Measurements from ENCODE around the gene PLPPR1.
"Not testable (repeated sequence)": the region's sequence is repeated elsewhere in the genome, so short reads cannot be mapped to it uniquely, and the experiment has no call there.

The PLPPR1 gene

GRCh38 chr9:101275769-101276250 is 247.3 kb downstream of the PLPPR1 start:
- Mint-ChIP-seq H3K36me3 (ENCODE audit: insufficient read depth) (no peaks in the 10 kb centered on the region), H3K27ac (ENCODE audit: low read depth) (no peak overlapping the region), H3K4me1 (no peaks in the 10 kb centered on the region), H3K27me3 (peaks cover 52% of the 10 kb centered on the region), H3K4me3 (no peak overlapping the region), H3K9me3 (no peaks in the 10 kb centered on the region)
- ATAC-seq (replicated peaks; ENCODE audit: extremely low read depth, poor library complexity, severe bottlenecking) (no peak), DNase-seq (ENCODE audit: low spot score in 2 of 2) (no peak)

GRCh38 chr9:101291043-101291442 is 262.5 kb downstream of the PLPPR1 start:
- H3K4me1 Mint-ChIP-seq; H3K4me3 Mint-ChIP-seq; H3K27ac Mint-ChIP-seq (ENCODE audit: low read depth); H3K9me3 Mint-ChIP-seq; ATAC-seq (replicated peaks; ENCODE audit: extremely low read depth, poor library complexity, severe bottlenecking); DNase-seq (ENCODE audit: low spot score in 2 of 2); H3K36me3 Mint-ChIP-seq (ENCODE audit: insufficient read depth): not testable (repeated sequence)
- H3K27me3 Mint-ChIP-seq, result peaks cover 16% of the 10 kb centered on the region

DNA sequence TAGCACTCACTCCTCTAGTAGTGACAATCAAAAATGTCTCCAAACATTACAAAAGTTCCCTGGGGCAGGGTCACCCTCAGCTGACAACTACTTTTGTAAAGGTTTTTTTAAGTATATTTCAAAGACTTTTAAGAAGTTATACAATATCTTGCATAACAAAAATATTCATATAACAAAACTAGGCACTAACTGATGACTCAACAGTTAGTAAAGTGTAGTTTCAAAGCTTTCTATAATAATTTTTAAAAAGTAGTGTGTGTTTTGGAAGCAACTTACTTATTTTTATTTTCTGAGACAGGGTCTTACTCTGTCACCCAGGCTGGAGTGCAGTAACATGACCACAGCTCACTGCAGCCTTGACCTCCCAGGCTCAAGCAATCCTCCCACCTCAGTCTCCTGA is 271.4 kb downstream of the PLPPR1 start:
- Mint-ChIP-seq H3K4me3 (no peak overlapping the region), H3K27ac (ENCODE audit: low read depth) (no peak overlapping the region), H3K27me3 (peaks cover 13% of the 10 kb centered on the region), H3K4me1 (no peaks in the 10 kb centered on the region), H3K36me3 (ENCODE audit: insufficient read depth) (no peaks in the 10 kb centered on the region), H3K9me3 (no peaks in the 10 kb centered on the region)
- DNase-seq (ENCODE audit: low spot score in 2 of 2), result no peak
- ATAC-seq (replicated peaks; ENCODE audit: extremely low read depth, poor library complexity, severe bottlenecking), result no peak

DNA sequence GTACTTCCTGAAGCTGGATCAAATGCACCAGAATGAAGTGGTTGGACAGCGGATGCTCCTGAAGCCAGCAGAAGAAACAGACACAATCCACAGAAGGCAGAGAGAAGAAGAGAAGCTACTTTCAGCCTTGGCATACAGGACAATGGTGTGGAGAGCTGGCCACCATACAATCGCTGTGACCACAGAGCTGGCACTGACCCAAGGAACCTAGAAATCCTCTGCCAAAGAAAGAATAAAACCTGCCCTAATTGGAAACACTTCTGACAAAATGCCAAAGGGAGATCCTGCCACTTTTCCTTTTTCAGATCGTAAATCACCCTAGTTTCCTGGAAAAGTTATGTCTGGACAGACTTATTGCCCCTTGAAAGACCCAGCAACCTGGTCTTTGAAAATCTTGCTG is 278.5 kb downstream of the PLPPR1 start:
- DNase-seq (ENCODE audit: low spot score in 2 of 2) (no peak), ATAC-seq (replicated peaks; ENCODE audit: extremely low read depth, poor library complexity, severe bottlenecking) (no peak)
- Mint-ChIP-seq H3K36me3 (ENCODE audit: insufficient read depth) (no peaks in the 10 kb centered on the region), H3K27me3 (peaks cover 47% of the 10 kb centered on the region), H3K4me3 (no peak overlapping the region), H3K9me3 (no peaks in the 10 kb centered on the region), H3K27ac (ENCODE audit: low read depth) (no peak overlapping the region), H3K4me1 (no peaks in the 10 kb centered on the region)

DNA sequence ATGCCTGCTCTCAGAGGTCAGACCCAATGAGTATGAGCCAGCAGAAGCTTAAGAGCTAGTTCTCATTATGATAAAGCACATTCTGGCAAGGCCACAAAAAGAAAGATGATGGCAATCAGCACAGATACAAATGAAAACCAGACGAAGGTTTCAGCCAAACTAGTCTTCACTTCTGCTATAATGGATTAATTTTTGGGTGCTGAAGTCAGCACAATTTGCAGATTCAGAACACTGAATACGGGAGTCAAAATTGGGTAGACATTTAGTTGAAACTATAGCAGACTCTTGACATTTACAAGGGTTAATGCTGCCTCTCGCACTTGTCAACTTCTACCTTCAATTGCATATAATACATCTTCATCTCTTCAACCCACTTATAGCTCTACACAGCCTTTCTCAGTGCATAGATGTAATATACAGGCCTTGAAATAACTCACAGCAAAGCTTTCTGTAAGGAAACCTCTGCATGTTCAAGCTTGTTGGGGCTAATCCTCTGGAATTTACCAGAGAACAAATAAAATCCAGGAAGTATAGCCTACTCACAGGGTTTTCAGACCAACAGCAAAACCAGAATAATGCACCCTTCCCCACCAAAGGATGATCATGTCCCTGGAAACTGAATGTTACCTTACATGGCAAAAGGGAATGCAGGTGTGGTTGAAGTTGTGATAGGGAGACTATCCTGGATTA is 279.1 kb downstream of the PLPPR1 start:
- ATAC-seq (replicated peaks; ENCODE audit: extremely low read depth, poor library complexity, severe bottlenecking), result no peak
- no peak for DNase-seq (ENCODE audit: low spot score in 2 of 2)
- no peak overlapping the region for H3K4me3 Mint-ChIP-seq
- H3K4me1 Mint-ChIP-seq, result no peaks in the 10 kb centered on the region
- H3K9me3 Mint-ChIP-seq, result no peaks in the 10 kb centered on the region
- no peaks in the 10 kb centered on the region for H3K36me3 Mint-ChIP-seq (ENCODE audit: insufficient read depth)
- no peak overlapping the region for H3K27ac Mint-ChIP-seq (ENCODE audit: low read depth)
- H3K27me3 Mint-ChIP-seq, result peaks cover 47% of the 10 kb centered on the region

DNA sequence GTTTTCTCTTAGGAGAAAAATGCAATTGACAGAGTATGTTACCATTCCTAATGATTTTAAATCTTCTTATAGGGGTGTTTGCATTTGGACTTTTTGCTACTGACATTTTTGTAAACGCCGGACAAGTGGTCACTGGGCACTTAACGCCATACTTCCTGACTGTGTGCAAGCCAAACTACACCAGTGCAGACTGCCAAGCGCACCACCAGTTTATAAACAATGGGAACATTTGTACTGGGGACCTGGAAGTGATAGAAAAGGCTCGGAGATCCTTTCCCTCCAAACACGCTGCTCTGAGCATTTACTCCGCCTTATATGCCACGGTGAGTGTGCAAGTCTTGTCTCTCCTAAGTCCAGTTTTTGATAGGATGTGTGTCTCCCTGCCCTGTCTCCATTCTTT is 280.6 kb downstream of the PLPPR1 start:
- no peak overlapping the region for H3K27ac Mint-ChIP-seq (ENCODE audit: low read depth)
- no peaks in the 10 kb centered on the region for H3K9me3 Mint-ChIP-seq
- DNase-seq (ENCODE audit: low spot score in 2 of 2) (no peak), ATAC-seq (replicated peaks; ENCODE audit: extremely low read depth, poor library complexity, severe bottlenecking) (no peak)
- peaks cover 41% of the 10 kb centered on the region for H3K27me3 Mint-ChIP-seq
- no peaks in the 10 kb centered on the region for H3K36me3 Mint-ChIP-seq (ENCODE audit: insufficient read depth)
- H3K4me3 Mint-ChIP-seq, result no peak overlapping the region
- no peaks in the 10 kb centered on the region for H3K4me1 Mint-ChIP-seq

DNA sequence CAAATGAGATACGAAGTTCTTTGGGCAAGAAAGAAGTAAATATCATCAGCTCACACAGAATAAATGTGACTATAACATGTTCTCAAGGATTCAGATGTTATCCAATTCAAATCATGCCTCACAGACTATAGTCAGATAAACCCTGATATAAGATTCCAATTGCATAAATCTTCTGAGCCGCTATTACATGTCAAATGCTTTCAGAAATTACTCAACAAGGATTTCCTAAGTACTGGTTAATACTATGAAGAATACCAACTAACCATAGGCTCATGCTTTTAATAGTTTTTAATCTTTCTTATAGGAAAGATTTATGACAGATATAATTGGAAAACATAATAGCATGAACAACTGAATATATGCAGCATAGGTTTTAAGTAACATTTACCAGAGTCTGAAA is 282.7 kb downstream of the PLPPR1 start:
- DNase-seq (ENCODE audit: low spot score in 2 of 2) (no peak), ATAC-seq (replicated peaks; ENCODE audit: extremely low read depth, poor library complexity, severe bottlenecking) (no peak)
- H3K27ac Mint-ChIP-seq (ENCODE audit: low read depth), result no peak overlapping the region
- H3K4me3 Mint-ChIP-seq, result no peak overlapping the region
- peaks cover 21% of the 10 kb centered on the region for H3K27me3 Mint-ChIP-seq
- H3K9me3 Mint-ChIP-seq, result no peaks in the 10 kb centered on the region
- H3K36me3 Mint-ChIP-seq (ENCODE audit: insufficient read depth), result no peaks in the 10 kb centered on the region
- H3K4me1 Mint-ChIP-seq, result no peaks in the 10 kb centered on the region

DNA sequence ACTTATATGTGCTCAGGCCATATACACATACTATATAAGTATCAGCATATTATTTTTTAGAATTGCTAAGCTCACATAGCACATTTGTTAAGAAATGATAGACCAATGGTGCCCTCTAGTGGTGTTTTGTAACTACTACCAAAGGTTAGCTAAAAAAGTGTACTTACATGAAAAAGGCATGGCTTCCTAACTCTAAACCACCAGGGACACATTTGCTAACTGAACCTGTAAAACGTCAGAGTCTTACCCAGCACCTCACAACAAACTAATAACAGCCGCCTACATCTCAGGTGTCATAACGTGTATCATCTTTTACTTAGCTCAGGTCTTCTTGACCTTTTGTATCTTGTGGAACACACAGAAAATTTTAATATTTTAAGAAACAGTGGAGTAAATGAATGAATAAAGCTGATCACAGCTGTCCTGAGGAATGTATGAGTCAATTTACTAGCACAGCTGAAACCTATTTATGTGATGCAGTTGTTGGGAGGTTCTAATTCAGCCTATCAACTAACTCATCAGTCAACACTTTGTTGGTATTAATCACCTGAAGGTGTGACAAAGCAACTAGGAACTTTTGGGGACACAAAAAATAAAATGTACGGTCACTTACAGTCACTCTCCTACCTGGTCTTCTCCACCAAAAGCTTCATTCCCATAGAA is 283.4 kb downstream of the PLPPR1 start:
- H3K4me1 Mint-ChIP-seq, result no peaks in the 10 kb centered on the region
- peaks cover 16% of the 10 kb centered on the region for H3K27me3 Mint-ChIP-seq
- no peaks in the 10 kb centered on the region for H3K36me3 Mint-ChIP-seq (ENCODE audit: insufficient read depth)
- no peak overlapping the region for H3K4me3 Mint-ChIP-seq
- H3K9me3 Mint-ChIP-seq, result no peaks in the 10 kb centered on the region
- no peak for ATAC-seq (replicated peaks; ENCODE audit: extremely low read depth, poor library complexity, severe bottlenecking)
- no peak for DNase-seq (ENCODE audit: low spot score in 2 of 2)
- H3K27ac Mint-ChIP-seq (ENCODE audit: low read depth), result no peak overlapping the region

- Mint-ChIP-seq H3K4me1 (no peaks in the 10 kb centered on the region), H3K9me3 (no peaks in the 10 kb centered on the region), H3K27me3 (peaks cover 16% of the 10 kb centered on the region), H3K36me3 (ENCODE audit: insufficient read depth) (no peaks in the 10 kb centered on the region), H3K27ac (ENCODE audit: low read depth) (no peak overlapping the region), H3K4me3 (no peak overlapping the region)
- DNase-seq (ENCODE audit: low spot score in 2 of 2), result no peak
- no peak for ATAC-seq (replicated peaks; ENCODE audit: extremely low read depth, poor library complexity, severe bottlenecking)
These were observed 284.1 kb downstream of the PLPPR1 start for GRCh38 chr9:101312661-101313060.

GRCh38 chr9:101315112-101315450 is 286.6 kb downstream of the PLPPR1 start:
- Mint-ChIP-seq H3K9me3 (no peaks in the 10 kb centered on the region), H3K27me3 (peaks cover 15% of the 10 kb centered on the region), H3K4me1 (no peaks in the 10 kb centered on the region), H3K36me3 (ENCODE audit: insufficient read depth) (no peaks in the 10 kb centered on the region), H3K27ac (ENCODE audit: low read depth) (no peak overlapping the region), H3K4me3 (no peak overlapping the region)
- DNase-seq (ENCODE audit: low spot score in 2 of 2), result no peak
- ATAC-seq (replicated peaks; ENCODE audit: extremely low read depth, poor library complexity, severe bottlenecking), result no peak

- no peaks in the 10 kb centered on the region for H3K36me3 Mint-ChIP-seq (ENCODE audit: insufficient read depth)
- H3K27ac Mint-ChIP-seq (ENCODE audit: low read depth), result no peak overlapping the region
- H3K4me3 Mint-ChIP-seq, result no peak overlapping the region
- no peaks in the 10 kb centered on the region for H3K4me1 Mint-ChIP-seq
- peaks cover 28% of the 10 kb centered on the region for H3K27me3 Mint-ChIP-seq
- H3K9me3 Mint-ChIP-seq, result no peaks in the 10 kb centered on the region
- ATAC-seq (replicated peaks; ENCODE audit: extremely low read depth, poor library complexity, severe bottlenecking), result no peak
- DNase-seq (ENCODE audit: low spot score in 2 of 2), result no peak
These were observed 289.2 kb downstream of the PLPPR1 start for GRCh38 chr9:101317735-101318134.

GRCh38 chr9:101323129-101323528 is 294.6 kb downstream of the PLPPR1 start:
- DNase-seq (ENCODE audit: low spot score in 2 of 2) (no peak), ATAC-seq (replicated peaks; ENCODE audit: extremely low read depth, poor library complexity, severe bottlenecking) (no peak)
- H3K36me3 Mint-ChIP-seq (ENCODE audit: insufficient read depth), result no peaks in the 10 kb centered on the region
- H3K27me3 Mint-ChIP-seq, result peaks cover 42% of the 10 kb centered on the region
- H3K4me1 Mint-ChIP-seq, result no peaks in the 10 kb centered on the region
- no peak overlapping the region for H3K27ac Mint-ChIP-seq (ENCODE audit: low read depth)
- H3K9me3 Mint-ChIP-seq, result peaks cover 7% of the 10 kb centered on the region
- H3K4me3 Mint-ChIP-seq, result no peak overlapping the region

GRCh38 chr9:101324245-101324804 is 295.8 kb downstream of the PLPPR1 start:
- no peak for ATAC-seq (replicated peaks; ENCODE audit: extremely low read depth, poor library complexity, severe bottlenecking)
- H3K27ac Mint-ChIP-seq (ENCODE audit: low read depth), result no peak overlapping the region
- H3K4me1 Mint-ChIP-seq, result no peaks in the 10 kb centered on the region
- peaks cover 12% of the 10 kb centered on the region for H3K9me3 Mint-ChIP-seq
- no peaks in the 10 kb centered on the region for H3K36me3 Mint-ChIP-seq (ENCODE audit: insufficient read depth)
- H3K27me3 Mint-ChIP-seq, result peaks cover 35% of the 10 kb centered on the region
- no peak for DNase-seq (ENCODE audit: low spot score in 2 of 2)
- H3K4me3 Mint-ChIP-seq, result no peak overlapping the region

All from central memory CD8-positive, alpha-beta T cell (primary cell).